NCI-H524 (cell line): ENCODE results near the gene SLC16A4.

Experiments
- DNase-seq, 2 experiments: peaks; one replicate each; lab custom pipeline; 2025; lab: John Stamatoyannopoulos, UW

The SLC16A4 gene

GRCh38 chr1:110326826-110327225, 64.0 kb downstream of the SLC16A4 start:
- DNase-seq: no peak

GRCh38 chr1:110324667-110325066, 66.2 kb downstream of the SLC16A4 start:
- DNase-seq: no peak

GRCh38 chr1:110321846-110322245, 69.0 kb downstream of the SLC16A4 start:
- no peak for DNase-seq

- DNase-seq: no peak
Measured at GRCh38 chr1:110321045-110321444, 69.8 kb downstream of the SLC16A4 start.

- DNase-seq: no peak
Measured at GRCh38 chr1:110320168-110320518, 70.7 kb downstream of the SLC16A4 start.

- DNase-seq: no peak
Measured at GRCh38 chr1:110319332-110320167, 71.3 kb downstream of the SLC16A4 start.

GRCh38 chr1:110318046-110318445, 72.8 kb downstream of the SLC16A4 start:
- no peak for DNase-seq

GRCh38 chr1:110316735-110317134, 74.1 kb downstream of the SLC16A4 start:
- no peak for DNase-seq
